SW 1271 (cell line): Measurements from ENCODE around the gene PTPRJ.
"Not testable (repeated sequence)": the region's sequence is repeated elsewhere in the genome, so short reads cannot be mapped to it uniquely, and the experiment has no call there.

Experiments used
- DNase-seq, 2 experiments: peaks; one replicate each; lab custom pipeline; 2025; lab: John Stamatoyannopoulos, UW

PTPRJ gene

GRCh38 chr11:47980088-47980906, at the start of gene PTPRJ:
TSS of gene PTPRJ (plus strand) at chr11:47980559. CDS start at chr11:47980913, 354 bp downstream.
- peak in 1 of 2 experiments; percentile 20 for DNase-seq

- DNase-seq, result no peak
Observed at GRCh38 chr11:47932544-47932943, 47.8 kb upstream of the PTPRJ start.

GRCh38 chr11:47933797-47934196, 46.6 kb upstream of the PTPRJ start:
- not testable (repeated sequence) for DNase-seq

- no peak for DNase-seq
Observed at GRCh38 chr11:47938791-47939560, 41.4 kb upstream of the PTPRJ start.

- no peak for DNase-seq
Observed at GRCh38 chr11:47940904-47941649, 39.3 kb upstream of the PTPRJ start.

GRCh38 chr11:47941907-47942558, 38.3 kb upstream of the PTPRJ start:
- no peak for DNase-seq

- DNase-seq, result no peak
Observed at GRCh38 chr11:47943721-47944586, 36.4 kb upstream of the PTPRJ start.

GRCh38 chr11:47944632-47945031, 35.7 kb upstream of the PTPRJ start:
- no peak for DNase-seq

- DNase-seq, result peak; percentile 82 to 91
Observed at GRCh38 chr11:47946682-47947559, 33.4 kb upstream of the PTPRJ start.

- DNase-seq, result peak in 1 of 2 experiments; percentile 22
Observed at GRCh38 chr11:47948137-47948536, 32.2 kb upstream of the PTPRJ start.

GRCh38 chr11:47949001-47949675, 31.2 kb upstream of the PTPRJ start:
- DNase-seq, result not testable (repeated sequence)

- no peak for DNase-seq
Observed at GRCh38 chr11:47950396-47950795, 30.0 kb upstream of the PTPRJ start.

- not testable (repeated sequence) for DNase-seq
Observed at GRCh38 chr11:47951504-47951903, 28.9 kb upstream of the PTPRJ start.

- DNase-seq, result no peak
Observed at GRCh38 chr11:47955061-47955755, 25.2 kb upstream of the PTPRJ start.

GRCh38 chr11:47960015-47960414, 20.3 kb upstream of the PTPRJ start:
- no peak for DNase-seq

GRCh38 chr11:47961383-47961782, 19.0 kb upstream of the PTPRJ start:
- DNase-seq, result peak in 1 of 2 experiments; percentile 29

GRCh38 chr11:47964546-47964945, 15.8 kb upstream of the PTPRJ start:
- DNase-seq, result no peak
